Activated CD8-positive, alpha-beta memory T cell treated with anti-CD3 and anti-CD28 coated beads for 1 hour (primary cell): ENCODE data around the gene CCDC150.
"Not testable (repeated sequence)": the region's sequence is repeated elsewhere in the genome, so short reads cannot be mapped to it uniquely, and the experiment has no call there.

Experiments used
- DNase-seq, 2 donors: peaks; one replicate each; pipeline ENCODE4 v3.0.0-alpha.2; 2020; ENCODE audit warnings: low read depth in 1 of 2; ENCODE audit errors: extremely low read depth in 1 of 2

Gene CCDC150

GRCh38 chr2:196639180-196640030, at the start of gene CCDC150:
Gene CCDC150 (plus strand): TSS chr2:196639715. CDS start chr2:196639767, 52 bp downstream.
- DNase-seq = peak; percentile 77 to 88

- DNase-seq = no peak
These were observed 49.2 kb upstream of the CCDC150 start for GRCh38 chr2:196590286-196590685.

GRCh38 chr2:196591004-196591403, 48.5 kb upstream of the CCDC150 start:
- DNase-seq = no peak

GRCh38 chr2:196591621-196592022, 47.9 kb upstream of the CCDC150 start:
- no peak for DNase-seq

GRCh38 chr2:196592331-196592910, 47.1 kb upstream of the CCDC150 start:
- DNase-seq = no peak

- no peak for DNase-seq
These were observed 46.3 kb upstream of the CCDC150 start, which contains the start of gene HECW2 for GRCh38 chr2:196592911-196593881. Gene HECW2 (minus strand): TSS chr2:196593554.

GRCh38 chr2:196594158-196594557, 45.4 kb upstream of the CCDC150 start:
- no peak for DNase-seq

GRCh38 chr2:196597531-196597930, 42.0 kb upstream of the CCDC150 start:
- no peak for DNase-seq

GRCh38 chr2:196598412-196598811, 41.1 kb upstream of the CCDC150 start:
- DNase-seq = no peak

- DNase-seq = no peak
These were observed 40.7 kb upstream of the CCDC150 start for GRCh38 chr2:196598846-196599245.

- DNase-seq = no peak
These were observed 37.8 kb upstream of the CCDC150 start for GRCh38 chr2:196601430-196602306.

GRCh38 chr2:196604196-196604595, 35.3 kb upstream of the CCDC150 start:
- no peak for DNase-seq

- no peak for DNase-seq
These were observed 33.0 kb upstream of the CCDC150 start for GRCh38 chr2:196606516-196606915.

GRCh38 chr2:196607073-196607472, 32.4 kb upstream of the CCDC150 start:
- no peak for DNase-seq

- not testable (repeated sequence) for DNase-seq
These were observed 31.6 kb upstream of the CCDC150 start for GRCh38 chr2:196607896-196608295.

- no peak for DNase-seq
These were observed 29.7 kb upstream of the CCDC150 start for GRCh38 chr2:196609806-196610205.

GRCh38 chr2:196610796-196611195, 28.7 kb upstream of the CCDC150 start:
- no peak for DNase-seq

- no peak for DNase-seq
These were observed 26.2 kb upstream of the CCDC150 start for GRCh38 chr2:196613302-196613701.

- DNase-seq = no peak
These were observed 22.1 kb upstream of the CCDC150 start for GRCh38 chr2:196617430-196617829.

- DNase-seq = no peak
These were observed 20.9 kb upstream of the CCDC150 start for GRCh38 chr2:196618661-196619060.
